Psoas muscle (tissue), 8 donors: Measurements from ENCODE around the gene EXD3. TPM values are rescaled to one million over a fixed set of nuclear protein-coding genes. Genes with fewer than 3 reads are reported as not detected.

Source experiments
- ATAC-seq, 4 donors: fragments of 200-7000 bp; cut with Tn5 transposase; one replicate each; pipeline ENCODE4 v1.9.1; 2020; ENCODE audit warnings: moderate library complexity in 3 of 4, mild to moderate bottlenecking in 2 of 4
- DNase-seq, 2 donors: peaks; one replicate each; pipeline ENCODE4 v3.0.0-alpha.2; 2020
- H3K27ac ChIP-seq: fragments of 200-600 bp; one replicate; pipeline ENCODE4 v1.8.0; 2022
- H3K27me3 ChIP-seq, 3 donors: fragments of 200-600 bp in 1 of 3; one replicate each; pipeline versions ENCODE4 v1.6.1 to v1.8.0; 2013 to 2022; ENCODE audit warnings: low read length in 2 of 3, mild to moderate bottlenecking in 2 of 3, moderate library complexity in 1 of 3; ENCODE audit not compliant: insufficient read depth in 3 of 3
- H3K36me3 ChIP-seq, 2 donors: fragments of 200-600 bp in 1 of 2; one replicate each; pipeline versions ENCODE4 v1.6.1 to v1.8.0; 2013 to 2022; ENCODE audit warnings: low read depth in 1 of 2, mild to moderate bottlenecking in 1 of 2, moderate library complexity in 1 of 2; ENCODE audit not compliant: insufficient read depth in 1 of 2
- H3K4me1 ChIP-seq: fragments of 200-600 bp; one replicate; pipeline ENCODE4 v1.8.0; 2022
- H3K4me3 ChIP-seq: fragments of 200-600 bp; one replicate; pipeline ENCODE4 v1.8.0; 2022; ENCODE audit warnings: mild to moderate bottlenecking
- H3K9me3 ChIP-seq: fragments of 200-600 bp; one replicate; pipeline ENCODE4 v1.8.0; 2022
- WGBS, 3 donors: extraction: QIAGEN DNeasy Blood & Tissue Kit; methylation state at CpG; one replicate each; pipeline versions ENCODE4 v1.1.6 to v1.1.7; 2013; 5-methylcytosine and 5-hydroxymethylcytosine counted together
- intact Hi-C, 2 donors: fragments of 100-400 bp; cut with DNase I; formaldehyde crosslinking; loops; one replicate each; pipeline versions ENCODE4 v1.11.0 to v1.14.2; 2022
- polyA plus RNA-seq, 3 donors: library from polyadenylated mRNA; stranded (reverse); fragments of 200-250 nt; gene quantifications; one replicate each; pipeline ENCODE4 v1.2.3, GENCODE V29; 2013
- total RNA-seq, 4 donors: library from RNA; stranded (reverse); fragmentation: NEBNext Ultra II Directional in 2 of 4; extraction: Animal tissue kit (Norgen Biotek cat#: 25700) in 2 of 4; gene quantifications; one replicate each; pipeline versions ENCODE4 v1.2.1 to v1.2.4, GENCODE V29; 2021 to 2023
- TF ChIP-seq, protein P1 (sequence below): fragments of 200-600 bp; IDR thresholded peaks from one replicate; pipeline ENCODE4 v1.8.0; 2022; ENCODE audit warnings: antibody characterized with exemption
- donor health status: healthy with polysubstance abuse.
- donor health status: DM: no; HTN: no; CAD: no; lungs with moderate emphysema.
- donor health status: Bipolar disorder and iron deficiency.
- donor health status: healthy.
- donor health status: DM: yes; HTN: yes; CAD: no.
- donor health status: DM: no; HTN: no; CAD: no.
- donor health status: DM: no; HTN: no; CAD: no.
- donor health status: DM: yes; HTN: yes; CAD: no.

The EXD3 gene
- total and polyA plus RNA-seq, 7 donors, result 5.7 to 11.2 (median 9.4) TPM

DNA sequence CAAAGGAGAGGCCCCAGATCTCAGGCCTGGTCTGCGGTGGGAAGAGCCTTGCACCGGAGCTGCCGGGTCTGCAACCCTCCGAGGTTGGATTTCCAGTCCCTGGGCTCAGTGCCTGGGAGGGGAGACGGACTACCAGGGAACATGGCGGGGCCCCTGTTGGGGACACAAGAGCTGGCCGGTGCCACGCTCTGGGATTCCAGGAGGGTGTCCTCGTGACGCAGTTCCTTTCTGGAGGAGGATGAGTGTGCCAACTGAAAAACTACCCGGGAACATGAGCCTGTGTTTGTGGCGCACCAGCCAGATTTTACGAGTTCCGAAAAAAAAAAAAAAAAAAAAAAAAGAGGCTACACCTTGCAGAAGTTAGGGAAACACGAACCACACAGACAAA, 129.9 kb downstream of the EXD3 start:
- no peaks in the 10 kb centered on the region for H3K36me3 ChIP-seq
- 50 to 65% (median 60%) methylated on average over 15 of the region's 15 CpGs for WGBS, 3 donors
- H3K4me3 ChIP-seq, result no peak overlapping the region
- H3K27me3 ChIP-seq, result peaks cover 0 to 62% (median 21%) of the 10 kb centered on the region in 3 donors
- no peaks in the 10 kb centered on the region for H3K9me3 ChIP-seq
- H3K4me1 ChIP-seq, result no peaks in the 10 kb centered on the region
- ATAC-seq, result no peak
- no peak overlapping the region for H3K27ac ChIP-seq
- TF ChIP-seq, protein P1, sequence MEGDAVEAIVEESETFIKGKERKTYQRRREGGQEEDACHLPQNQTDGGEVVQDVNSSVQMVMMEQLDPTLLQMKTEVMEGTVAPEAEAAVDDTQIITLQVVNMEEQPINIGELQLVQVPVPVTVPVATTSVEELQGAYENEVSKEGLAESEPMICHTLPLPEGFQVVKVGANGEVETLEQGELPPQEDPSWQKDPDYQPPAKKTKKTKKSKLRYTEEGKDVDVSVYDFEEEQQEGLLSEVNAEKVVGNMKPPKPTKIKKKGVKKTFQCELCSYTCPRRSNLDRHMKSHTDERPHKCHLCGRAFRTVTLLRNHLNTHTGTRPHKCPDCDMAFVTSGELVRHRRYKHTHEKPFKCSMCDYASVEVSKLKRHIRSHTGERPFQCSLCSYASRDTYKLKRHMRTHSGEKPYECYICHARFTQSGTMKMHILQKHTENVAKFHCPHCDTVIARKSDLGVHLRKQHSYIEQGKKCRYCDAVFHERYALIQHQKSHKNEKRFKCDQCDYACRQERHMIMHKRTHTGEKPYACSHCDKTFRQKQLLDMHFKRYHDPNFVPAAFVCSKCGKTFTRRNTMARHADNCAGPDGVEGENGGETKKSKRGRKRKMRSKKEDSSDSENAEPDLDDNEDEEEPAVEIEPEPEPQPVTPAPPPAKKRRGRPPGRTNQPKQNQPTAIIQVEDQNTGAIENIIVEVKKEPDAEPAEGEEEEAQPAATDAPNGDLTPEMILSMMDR, result no peak
- intact Hi-C loops, result loop anchor here in 1 of 2 donors (10.0 kb wide), 1 partner anchor 232 kb away; no protein-coding TSS in a partner anchor
- DNase-seq, result no peak

DNA sequence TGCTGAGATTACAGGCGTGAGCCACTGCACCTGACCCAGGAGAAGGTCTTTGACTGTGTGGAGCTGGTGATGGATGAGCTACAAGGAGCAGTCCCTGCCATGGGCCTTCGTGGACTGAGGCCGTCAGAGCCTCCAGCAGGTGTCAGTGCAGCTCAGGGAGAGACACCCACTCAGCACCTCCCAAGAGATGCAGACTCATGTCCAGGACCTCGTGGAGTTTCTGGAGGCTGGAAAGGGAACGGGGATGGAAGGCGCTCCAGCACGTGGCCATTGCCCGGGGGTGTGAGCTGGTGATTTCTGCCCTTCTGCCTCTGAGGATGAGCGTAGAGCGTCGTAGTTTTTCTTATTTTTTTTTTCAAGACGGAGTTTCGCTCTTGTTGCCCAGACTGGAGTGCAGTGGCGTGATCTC, 136.0 kb downstream of the EXD3 start:
- Histone ChIP-seq H3K4me1 (no peaks in the 10 kb centered on the region), H3K9me3 (no peaks in the 10 kb centered on the region), H3K4me3 (no peak overlapping the region), H3K36me3 (no peaks in the 10 kb centered on the region), H3K27ac (no peak overlapping the region), H3K27me3 (peaks cover 0 to 15% (median 0%) of the 10 kb centered on the region in 3 donors)
- intact Hi-C loops, result no loop called here
- DNase-seq, result peak; percentile 35 to 58
- 43 to 45% (median 44%) methylated on average over 14 of the region's 14 CpGs for WGBS, 3 donors
- TF ChIP-seq, protein P1, result peak; percentile 51
- ATAC-seq, result peak; percentile 78 to 87 (median 83)

GRCh38 chr9:137281345-137282116, 141.4 kb downstream of the EXD3 start:
- intact Hi-C loops, result no loop called here
- no peak for DNase-seq
- TF ChIP-seq, protein P1, result no peak
- no peak overlapping the region for H3K27ac ChIP-seq
- no peaks in the 10 kb centered on the region for H3K36me3 ChIP-seq
- 32 to 52% (median 40%) methylated on average over 17 to 39 of the region's 39 CpGs for WGBS, 3 donors
- peaks cover 19% of the 10 kb centered on the region for H3K4me1 ChIP-seq
- peak overlapping the region; percentile 18 for H3K4me3 ChIP-seq
- no peak for ATAC-seq
- peaks cover 0 to 42% (median 16%) of the 10 kb centered on the region in 3 donors for H3K27me3 ChIP-seq
- no peaks in the 10 kb centered on the region for H3K9me3 ChIP-seq

- peaks cover 27% of the 10 kb centered on the region for H3K4me1 ChIP-seq
- TF ChIP-seq, protein P1, result peak; percentile 30
- WGBS, 3 donors, result 25 to 26% (median 26%) methylated on average over 60 to 85 of the region's 85 CpGs
- H3K27ac ChIP-seq, result no peak overlapping the region
- H3K9me3 ChIP-seq, result no peaks in the 10 kb centered on the region
- H3K36me3 ChIP-seq, result no peaks in the 10 kb centered on the region
- H3K27me3 ChIP-seq, result peaks cover 0 to 48% (median 16%) of the 10 kb centered on the region in 3 donors
- ATAC-seq (peak; percentile 33 to 50 (median 37)), DNase-seq (peak in 1 of 2 donors; percentile 26)
- intact Hi-C loops, result no loop called here
- H3K4me3 ChIP-seq, result peak overlapping the region; percentile 18
Measured at GRCh38 chr9:137280474-137281344, 142.3 kb downstream of the EXD3 start.
